GM21528 (cell line): ENCODE measurements around the gene ABCA9.

Experiments used
- ATAC-seq: cut with Tn5 transposase; IDR thresholded peaks from one replicate; pipeline ENCODE4 v1.9.1; 2021; ENCODE audit warnings: mild to moderate bottlenecking, moderate library complexity; ENCODE audit not compliant: unreplicated experiment, low FRiP score

Gene ABCA9

DNA sequence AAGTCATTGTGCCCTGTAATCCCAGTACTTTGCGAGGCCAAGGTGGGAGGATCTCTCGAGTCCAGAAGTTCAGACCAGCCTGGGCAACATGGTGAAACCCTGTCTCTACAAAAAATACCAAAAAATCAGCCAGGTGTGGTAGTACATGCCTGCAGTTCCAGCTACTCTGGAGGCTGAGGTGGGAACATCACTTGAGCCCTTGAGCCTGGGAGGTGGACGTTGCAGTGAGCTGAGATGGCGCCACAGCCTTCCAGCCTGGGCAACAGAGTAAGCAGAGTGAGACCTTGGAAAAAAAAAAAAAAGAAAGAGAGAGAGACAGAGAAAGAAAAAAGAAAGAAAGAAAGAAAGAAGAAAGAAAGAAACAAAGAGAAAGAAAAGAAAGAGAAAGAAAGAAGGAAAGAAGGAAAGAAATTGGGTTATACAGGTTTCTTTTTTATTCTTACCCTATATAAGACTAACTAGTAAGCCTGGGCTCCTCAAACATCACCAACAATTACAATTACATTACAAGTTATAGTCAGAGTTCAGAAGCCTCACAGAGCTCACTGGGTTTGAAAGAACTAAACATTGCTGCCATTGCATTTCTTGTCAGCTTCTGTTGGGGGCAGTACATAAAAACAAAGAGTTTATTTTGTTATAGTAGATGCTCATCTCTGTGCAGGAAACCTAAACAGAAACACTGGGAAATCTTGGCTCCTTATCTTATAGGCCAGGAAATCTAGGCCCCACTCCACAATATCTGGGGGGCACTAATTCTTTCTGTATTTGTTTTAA, 6.7 kb upstream of the ABCA9 start:
- ATAC-seq: no peak

DNA sequence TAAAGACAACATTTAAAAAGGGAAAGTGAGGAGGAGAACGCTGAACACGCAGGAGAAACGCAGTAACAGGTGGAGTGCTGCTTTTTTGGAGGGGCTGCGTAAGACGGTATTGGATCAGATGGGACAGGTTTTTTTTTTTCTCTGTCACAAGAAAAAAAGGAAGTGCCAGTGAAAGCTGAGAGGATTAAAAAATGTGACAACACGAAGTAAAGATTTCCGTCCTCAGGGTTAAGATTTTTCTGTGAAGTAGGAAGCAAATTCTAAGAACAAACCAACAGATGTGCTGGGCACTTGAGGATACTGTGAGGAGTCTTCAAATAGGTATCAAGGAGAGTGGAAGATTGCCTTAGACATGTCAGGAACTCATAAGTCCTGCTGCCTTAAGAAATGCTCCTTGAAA, 5.8 kb upstream of the ABCA9 start:
- ATAC-seq: no peak

DNA sequence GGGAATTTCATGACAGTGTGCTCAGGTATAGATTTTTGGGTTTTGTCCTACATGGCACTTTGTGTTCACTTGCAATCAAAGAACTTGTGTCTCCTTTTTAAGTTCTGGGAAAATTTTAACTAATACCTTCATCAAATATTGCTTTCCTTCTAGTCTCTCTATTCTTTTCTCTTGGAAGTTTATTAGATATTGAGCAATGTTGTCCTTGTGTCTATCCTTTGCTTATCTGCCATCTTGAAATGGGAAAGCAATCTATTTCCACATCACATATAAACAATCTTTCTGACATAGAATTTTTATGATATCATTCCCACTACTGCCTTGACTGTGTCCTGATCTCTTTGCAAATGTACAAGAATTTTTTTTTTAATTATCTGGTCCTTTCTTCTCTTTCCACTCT, 4.4 kb upstream of the ABCA9 start:
- no peak for ATAC-seq

DNA sequence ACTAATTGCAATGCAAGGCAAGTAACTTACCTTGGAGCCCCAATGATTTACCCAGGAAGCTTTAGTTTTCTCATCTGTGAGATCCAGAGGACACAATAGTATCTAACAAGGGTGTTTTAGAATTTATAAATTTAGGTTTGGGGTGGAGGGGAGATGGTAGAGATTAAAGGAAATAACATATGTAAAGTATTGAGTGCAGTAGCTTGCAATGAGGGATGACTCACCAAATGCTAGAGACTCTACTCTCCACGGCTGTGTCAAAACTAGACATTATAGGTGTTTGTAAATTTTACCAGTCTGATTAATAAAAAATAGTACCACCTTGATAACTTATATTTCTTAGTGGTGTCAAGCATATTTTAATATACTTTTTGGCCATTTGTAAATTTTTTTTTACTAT, 3.7 kb upstream of the ABCA9 start:
- ATAC-seq: no peak

DNA sequence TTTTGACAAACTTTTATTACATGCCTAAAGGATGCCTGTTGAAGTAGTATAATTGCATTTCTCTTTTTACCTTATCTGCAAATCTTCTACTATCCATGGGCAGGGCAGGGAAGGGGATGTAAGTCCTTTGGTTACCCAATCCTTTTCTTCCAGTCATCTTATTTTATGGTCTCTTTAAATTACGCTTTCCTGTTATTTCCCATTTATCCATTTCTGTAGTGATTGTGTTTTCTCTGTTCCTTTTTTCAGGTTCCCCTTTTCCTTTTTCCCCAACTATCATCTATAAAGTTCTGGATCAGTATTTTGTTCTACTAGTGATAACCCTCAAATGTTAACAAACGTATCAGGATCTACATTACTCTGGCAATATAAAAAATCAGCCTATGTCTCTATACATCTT, 3.3 kb upstream of the ABCA9 start:
- ATAC-seq: no peak

DNA sequence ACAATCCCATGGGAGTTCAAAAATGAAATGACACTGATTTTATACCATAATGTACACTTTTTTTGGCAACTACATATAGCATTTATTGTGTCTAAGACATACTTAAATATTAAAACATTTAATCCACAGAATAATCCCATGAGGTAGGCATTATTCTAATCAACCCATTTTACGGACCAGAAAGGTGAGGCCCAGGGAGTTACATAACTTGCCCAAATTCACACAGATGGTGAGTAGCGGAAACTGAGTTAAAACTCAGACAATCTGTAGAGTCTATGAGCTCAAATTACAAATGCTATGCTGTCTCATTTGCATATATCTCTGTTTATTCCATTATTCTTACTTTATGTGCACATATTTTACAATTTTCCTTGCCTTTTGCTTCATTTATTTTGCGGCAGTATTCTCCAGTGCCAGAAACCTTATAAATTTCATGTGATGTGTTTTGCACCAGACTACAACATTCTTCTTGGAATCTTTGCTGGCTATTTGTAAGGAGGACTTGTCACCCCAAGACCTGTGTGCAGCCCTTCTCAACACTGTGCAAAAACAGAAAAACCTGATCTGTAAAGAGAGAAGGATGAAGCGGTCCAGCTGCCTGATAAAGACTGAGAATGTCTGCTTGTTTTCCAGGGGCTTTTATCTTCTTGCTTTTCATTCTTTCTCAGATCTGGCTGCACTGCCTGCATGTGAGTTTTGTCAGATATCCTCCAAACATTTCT, 2.3 kb upstream of the ABCA9 start:
- ATAC-seq: no peak

DNA sequence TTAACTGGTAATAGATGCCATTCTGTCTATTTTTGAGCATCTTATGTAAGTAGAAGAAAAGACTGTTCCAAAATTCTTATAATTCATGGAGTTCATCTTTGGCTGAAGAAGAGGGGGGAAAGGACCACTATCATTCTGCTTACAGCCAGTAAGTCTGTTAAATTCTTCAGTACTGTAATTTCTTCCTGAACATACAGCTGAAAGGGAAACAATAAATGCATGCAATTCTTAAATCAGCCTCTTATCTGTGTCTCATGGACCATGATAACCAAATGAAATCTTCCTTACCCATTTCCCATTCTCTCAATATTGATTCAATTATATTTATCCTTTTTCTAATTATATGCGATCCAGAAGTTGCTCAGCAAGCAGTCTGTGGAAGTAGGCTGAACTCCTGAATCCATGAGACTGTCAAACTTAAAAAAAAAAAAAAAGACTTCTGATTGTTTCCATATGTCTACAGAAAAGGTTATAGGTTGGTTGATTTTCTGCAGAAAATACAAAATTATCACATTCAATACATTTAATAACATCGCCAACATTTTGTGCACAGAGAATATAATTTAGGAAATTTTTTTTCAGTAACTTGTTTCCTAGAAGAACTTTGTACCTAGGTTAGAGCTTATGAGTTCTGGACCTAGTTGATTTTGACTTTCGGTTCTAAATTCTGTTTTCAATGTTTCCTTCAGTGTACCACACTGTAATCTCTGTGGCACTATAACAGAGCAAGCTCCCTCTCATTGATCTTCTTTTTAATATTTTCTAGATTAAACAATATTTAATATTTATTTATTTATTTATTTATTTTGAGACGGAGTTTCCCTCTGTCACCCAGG, 1.2 kb upstream of the ABCA9 start:
- no peak for ATAC-seq

DNA sequence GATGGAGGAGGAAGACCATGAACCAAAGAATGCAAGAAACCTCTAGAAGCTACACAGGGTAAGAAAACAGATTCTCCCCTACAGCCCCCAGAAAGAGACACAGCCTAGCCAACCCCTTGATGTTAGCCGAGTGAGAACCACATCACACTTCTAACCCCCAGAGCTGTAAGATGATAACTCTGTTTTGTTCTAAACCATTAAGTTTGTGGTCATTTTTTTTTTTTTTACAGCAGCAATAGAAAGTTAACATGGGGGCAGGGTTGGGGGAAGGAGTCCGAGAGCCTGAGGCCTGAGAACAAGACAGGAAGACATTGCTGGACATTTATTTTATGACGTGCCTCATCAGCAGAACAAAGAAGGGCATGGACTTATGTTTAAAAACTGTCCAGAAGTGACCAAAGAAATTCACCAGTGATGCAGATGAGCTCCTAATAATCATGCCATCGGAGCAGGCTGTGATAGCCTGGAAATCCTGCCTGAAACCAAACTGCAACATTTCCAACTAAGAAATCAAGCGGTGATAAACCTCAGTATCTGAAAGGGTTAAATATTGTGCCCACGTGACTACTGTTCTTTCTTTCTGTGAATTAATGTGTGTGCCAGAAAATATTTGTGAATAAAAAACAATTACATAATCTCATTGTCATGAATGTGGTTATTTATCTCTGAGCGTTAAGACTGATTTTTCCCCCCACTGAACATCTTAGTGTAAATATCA, 1.1 kb downstream of the ABCA9 start:
- no peak for ATAC-seq

DNA sequence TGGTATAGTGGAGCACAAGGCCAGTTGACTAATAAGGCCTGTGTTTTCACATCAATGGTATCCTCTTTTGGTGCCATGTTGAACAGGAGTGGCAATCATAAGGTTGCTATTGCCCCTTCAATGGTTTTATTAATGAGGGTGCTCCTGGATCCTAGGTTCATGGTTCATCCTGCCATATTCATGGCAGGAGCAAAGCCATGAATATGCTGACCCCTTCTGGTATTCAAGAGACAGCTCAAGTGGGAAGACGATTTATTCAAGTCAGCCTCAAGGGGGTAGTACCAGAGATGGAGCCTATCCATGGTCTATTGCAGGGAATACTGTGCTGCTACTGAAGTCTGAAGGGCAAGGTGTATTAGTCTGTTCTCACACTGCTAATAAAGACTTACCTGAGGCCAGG, 2.6 kb downstream of the ABCA9 start:
- ATAC-seq: no peak

DNA sequence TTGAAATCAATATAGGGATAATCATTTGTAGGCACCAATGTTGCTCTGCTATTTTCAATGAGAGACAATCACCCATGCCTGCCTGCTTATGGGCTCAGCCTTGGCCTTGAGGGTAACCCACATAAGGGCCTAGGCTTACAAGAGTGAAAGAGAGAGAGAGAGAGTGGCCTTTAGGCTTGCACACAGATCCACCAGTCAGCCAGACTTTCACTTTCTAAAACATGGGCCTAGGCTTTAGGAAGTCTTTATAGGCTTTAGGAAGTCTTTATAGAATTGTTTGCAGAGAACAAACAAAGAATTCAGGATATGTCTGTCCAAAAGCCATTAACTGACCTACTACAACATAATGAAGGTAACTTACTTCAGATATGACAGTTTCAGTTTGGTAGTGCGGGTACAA, 3.4 kb downstream of the ABCA9 start:
- no peak for ATAC-seq

DNA sequence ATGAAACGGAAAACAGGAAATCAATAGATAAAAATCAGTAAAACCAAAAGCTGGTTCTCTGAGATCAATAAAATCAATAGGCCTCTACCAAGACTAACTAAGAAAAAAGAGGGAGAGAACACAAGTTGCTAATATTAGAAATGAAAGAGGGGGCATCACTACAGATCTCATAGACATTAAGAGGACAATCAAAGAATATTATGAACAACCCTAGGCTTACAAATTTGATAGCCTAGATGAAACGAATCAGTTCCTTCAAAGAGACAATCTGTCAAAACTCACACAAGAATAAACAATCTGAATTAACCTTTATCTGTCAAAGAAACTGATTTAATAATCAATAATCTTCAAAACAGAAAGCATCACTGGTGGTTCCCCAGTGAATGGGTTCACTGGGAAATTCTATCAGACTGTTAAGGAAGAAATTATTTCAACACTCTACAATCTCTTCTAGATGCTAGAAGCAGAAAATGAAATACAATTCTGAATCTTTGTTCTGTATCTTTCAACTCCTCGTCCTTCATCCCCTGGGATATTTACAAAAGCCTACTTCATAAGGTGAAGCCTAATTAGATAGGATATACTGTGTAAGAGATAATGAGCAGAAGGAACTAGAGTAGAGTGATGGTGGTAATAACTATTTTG, 4.4 kb downstream of the ABCA9 start:
- no peak for ATAC-seq

DNA sequence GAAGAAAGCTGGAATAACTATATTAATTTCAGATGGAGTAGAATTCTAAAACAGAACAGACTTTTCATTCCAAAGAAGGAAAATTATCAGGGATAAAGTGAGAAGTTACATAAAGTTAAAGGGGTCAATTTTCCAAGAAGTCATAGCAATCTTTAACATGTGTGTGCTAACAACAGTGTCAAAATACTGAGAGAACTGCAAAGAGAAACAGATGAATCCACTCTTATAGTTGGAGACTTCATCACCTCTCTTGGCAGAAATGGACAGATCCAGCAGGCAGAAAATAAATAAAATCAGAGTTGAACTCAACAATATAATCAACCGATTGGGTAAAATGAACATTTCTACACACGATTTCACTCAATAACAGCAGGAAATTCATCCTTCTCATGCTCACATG, 5.4 kb downstream of the ABCA9 start:
- no peak for ATAC-seq

DNA sequence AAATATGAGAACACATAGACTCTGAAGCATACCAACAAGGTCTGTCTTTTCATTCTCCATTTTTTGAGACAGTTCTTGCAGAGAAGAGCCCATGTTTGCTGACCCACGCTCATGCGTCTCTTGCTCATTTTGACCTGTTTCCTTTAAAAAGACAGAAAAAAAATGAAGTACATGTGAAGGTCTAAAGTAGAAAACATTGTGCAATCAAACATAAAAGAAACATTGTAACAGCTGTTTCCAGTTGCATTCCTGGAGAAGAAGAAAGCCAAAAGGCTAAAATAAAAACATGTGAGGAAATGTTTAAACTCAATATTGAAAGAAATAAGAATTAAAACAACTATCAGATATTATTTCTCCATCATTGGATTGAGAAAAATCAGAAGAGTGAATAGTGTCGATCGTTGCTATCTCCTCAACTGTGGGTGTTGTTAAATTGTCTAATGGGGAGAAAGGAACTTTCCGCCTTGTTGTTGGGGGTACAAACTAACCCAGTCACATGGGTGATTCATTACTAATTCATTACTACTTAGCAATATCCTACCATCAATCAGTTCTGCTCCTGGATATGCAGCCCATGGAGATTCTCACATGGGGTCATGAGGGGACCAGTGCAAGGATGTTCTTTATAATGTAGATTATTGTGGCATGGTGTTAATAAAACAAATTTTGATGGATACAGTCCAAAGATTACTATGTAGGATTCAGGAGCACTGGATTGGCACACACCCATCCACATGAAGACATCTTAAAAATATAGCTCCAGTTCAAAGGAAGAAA, 9.5 kb downstream of the ABCA9 start:
- ATAC-seq: no peak

DNA sequence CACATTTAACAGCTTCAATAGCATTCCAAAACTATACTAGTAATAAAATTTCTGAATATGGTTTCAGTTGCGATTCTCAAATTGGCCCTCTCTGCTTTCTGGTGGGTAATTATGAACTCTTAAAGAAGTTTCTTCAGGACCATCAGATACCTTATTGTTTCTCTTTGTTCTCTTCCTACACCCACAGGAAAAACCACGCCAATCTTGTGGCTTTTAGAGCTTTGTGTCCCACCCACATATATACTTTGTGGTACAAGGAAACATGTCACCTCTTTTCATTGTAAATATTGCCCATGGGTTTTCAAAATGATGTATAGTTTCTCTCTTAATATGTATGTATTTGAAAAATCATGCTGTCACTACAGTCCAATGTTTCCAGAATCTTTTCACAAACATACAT, 12.1 kb downstream of the ABCA9 start:
- no peak for ATAC-seq

DNA sequence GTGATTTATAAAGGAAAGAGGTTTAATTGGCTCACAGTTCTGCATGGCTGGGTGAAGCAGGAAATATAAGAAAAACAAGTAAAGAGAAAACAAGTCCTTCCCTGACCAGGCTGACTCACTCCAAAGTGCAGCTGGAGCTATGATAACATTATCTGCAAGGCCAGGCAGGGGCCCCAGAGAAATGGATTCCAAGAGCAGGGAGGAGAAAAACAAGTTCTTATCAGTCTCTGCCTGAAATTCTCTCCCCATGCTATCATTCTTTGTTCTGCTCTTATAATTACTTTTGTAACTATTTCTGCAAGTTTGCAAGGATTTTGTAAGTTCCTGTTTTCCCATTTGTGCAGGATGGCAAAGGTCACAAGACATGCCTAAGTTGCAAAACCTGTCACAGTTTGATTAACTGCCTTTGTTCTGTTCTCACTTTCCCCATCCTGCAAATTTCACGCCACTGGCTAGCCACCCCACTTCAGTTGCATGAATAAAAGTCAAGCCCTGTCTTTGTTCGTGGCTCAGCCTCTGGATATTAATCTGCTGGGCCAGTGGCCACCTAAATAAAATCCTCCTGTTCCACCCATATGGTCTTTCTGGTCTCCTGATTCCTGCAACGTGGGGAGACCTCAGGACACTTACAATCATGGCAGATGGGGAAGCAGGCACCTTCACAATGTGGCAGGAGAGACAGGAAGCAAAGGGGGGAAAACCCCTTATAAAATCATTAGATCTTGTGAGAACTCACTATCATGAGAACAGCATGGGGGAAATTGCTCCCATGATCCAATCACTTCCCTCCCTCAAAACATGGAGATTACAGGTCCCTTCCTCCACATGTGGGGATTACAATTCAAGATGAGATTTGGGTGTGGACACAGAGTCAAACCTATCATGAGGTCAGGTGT, 13.1 kb downstream of the ABCA9 start:
- no peak for ATAC-seq

DNA sequence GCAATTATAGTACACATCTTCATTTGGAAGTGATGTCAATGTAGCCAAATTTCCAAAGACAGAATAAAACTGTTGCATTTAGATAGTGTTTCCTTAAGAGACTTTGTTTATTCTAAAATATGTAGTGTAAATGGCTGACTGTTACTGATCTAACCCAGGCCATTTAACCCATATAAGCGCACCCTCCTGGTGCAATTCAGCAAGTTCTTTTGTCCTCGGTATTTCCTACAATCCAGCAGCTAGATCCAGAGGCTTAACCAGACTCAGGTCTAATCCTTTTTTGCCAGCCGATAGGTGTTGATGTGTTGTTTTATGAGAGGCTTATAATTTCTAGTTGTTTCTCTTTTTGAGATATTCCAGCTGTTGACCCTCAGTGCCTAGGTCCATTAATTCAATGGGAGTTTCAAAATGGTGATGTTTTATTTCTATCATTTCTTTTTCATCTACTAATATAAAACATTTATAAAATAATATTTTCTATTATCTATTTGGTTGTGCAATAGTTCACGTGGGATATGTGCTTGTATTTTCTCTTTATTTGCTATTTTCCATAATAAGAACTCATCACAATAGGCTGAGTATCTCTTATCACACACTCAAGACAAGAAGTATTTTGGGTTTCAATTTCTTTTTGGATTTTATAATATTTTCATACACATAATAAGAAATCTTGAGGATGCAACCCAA, 14.5 kb downstream of the ABCA9 start:
- no peak for ATAC-seq

DNA sequence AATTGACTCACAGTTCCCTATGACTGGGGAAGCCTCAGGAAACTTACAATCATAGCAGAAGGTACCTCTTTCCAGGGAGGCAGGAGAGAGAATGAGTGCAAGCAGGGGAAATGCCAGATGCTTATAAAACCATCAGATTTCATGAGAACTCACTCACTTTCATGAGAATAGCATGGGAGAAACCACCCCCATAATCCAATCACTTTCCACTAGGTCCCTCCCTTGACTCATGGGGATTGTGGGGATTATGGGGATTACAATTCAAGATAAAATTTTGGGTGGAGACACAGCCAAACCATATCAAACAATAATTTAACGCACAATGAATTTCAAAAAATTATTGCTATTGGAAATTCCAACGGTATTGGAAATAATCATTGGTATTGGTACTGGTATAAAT, 15.1 kb downstream of the ABCA9 start:
- no peak for ATAC-seq

DNA sequence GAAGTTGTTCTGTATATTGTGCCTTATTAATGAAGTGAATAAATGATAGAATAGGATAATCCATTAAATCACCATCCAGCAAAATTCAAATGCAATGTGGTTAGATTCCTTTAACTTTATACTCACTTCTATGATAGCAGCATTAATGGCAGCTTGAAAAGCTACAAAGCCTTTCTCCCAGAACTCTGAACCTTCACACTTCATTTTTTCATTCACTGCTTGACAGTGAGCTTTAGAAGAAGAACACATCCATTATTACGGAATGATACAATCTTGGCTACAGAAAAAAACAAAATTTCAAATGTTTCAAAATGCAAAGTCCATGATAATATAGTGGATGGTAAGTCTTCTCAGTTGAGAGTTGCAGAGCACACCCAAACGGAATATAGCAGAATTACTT, 16.4 kb downstream of the ABCA9 start:
- ATAC-seq: no peak
